NCI-H2227 (cell line): ENCODE measurements around the gene PLEKHA8.

Source experiments
- DNase-seq: peaks from one replicate; lab custom pipeline; 2025; ENCODE audit not compliant: unreplicated experiment; lab: John Stamatoyannopoulos, UW

Gene PLEKHA8

DNA sequence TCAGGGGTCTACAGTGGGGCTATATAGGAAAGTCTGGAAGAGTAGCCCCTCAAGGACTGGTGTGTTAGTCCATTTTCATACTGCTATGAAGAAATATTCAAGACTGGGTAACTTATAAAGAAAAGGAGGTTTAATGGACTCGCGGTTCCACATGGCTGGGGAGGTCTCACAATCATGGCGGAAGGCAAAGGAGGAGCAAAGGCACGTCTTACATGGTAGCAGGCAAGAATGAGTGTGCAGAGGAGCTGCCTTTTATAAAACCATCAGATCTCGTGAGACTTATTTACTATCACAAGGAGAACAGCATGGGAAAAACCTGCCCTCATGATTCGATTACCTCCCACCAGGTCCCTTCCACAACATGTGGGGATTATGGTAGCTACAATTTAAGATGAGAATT is 4.7 kb upstream of the PLEKHA8 start:
- no peak for DNase-seq

- peak; percentile 97 for DNase-seq
These were observed 1.8 kb upstream of the PLEKHA8 start, which contains the start of gene FKBP14 for GRCh38 chr7:30026229-30027064. FKBP14 (minus strand) TSS chr7:30026702; CDS start chr7:30026508, 194 bp downstream.

- peak; percentile 12 for DNase-seq
These were observed 1.2 kb upstream of the PLEKHA8 start for GRCh38 chr7:30027065-30027456.

- no peak for DNase-seq
These were observed 434 bp upstream of the PLEKHA8 start for GRCh38 chr7:30027740-30028215.

GRCh38 chr7:30028749-30029635 is 780 bp downstream of the PLEKHA8 start:
- no peak for DNase-seq

- DNase-seq: no peak
These were observed 1.5 kb downstream of the PLEKHA8 start for GRCh38 chr7:30029696-30030095.

GRCh38 chr7:30032310-30033125 is 4.3 kb downstream of the PLEKHA8 start:
- peak; percentile 63 for DNase-seq

DNA sequence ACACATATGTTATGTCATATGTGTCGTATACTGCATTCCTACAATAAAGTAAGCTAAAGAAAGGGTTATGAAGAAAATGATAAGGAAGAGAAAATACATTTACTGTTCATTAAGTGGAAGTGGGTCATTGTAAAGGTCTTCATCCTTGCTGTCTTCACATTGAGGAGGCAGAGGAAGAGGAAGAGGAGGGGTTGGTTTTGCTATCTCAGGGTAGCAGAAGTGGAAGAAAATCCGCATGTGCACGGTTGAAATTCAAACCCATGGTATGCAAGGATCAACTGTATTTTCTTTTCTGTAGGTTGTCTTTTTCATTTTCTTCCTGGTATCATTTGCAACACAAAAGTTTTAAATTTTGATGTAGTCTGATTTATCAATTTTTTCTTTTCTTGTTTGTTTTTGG is 6.3 kb downstream of the PLEKHA8 start:
- DNase-seq: no peak

DNA sequence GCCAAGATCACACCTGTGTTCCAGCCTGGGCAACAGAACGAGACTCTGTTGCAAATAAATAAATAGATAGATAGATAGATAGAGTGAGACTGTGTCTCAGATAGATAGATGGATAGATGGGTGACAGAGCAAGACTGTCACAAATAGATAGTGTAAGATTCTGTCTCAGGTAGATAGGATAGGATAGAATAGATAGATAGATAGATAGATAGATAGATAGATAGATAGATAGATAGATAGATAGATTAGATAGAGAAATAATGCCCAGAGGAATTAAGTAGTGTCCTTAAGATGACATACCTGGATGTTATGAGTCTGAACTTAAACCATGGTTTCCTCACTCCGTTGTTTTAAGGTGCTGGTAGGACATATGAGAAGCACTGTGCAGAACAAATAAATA is 8.0 kb downstream of the PLEKHA8 start:
- no peak for DNase-seq

- DNase-seq: no peak
These were observed 10.2 kb downstream of the PLEKHA8 start for GRCh38 chr7:30038196-30038980.

DNA sequence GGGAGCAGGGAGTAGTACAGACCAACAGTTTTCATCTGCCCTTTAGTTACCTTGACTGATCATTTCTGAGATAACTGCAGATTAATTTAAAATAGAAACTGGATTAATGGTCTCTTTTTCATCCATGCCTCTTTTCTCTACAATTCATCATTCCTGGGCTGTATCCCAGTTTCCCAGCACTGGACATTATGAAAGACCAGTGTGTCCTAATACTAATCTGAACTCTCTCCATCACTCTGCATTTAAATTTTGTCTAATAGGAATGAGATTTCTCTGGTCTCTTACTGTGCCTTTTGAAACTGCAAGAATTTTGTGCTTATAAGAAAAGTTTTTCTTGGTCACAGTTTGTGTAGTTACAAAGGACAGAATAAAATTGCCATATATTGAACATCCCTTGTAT is 12.7 kb downstream of the PLEKHA8 start:
- no peak for DNase-seq

DNA sequence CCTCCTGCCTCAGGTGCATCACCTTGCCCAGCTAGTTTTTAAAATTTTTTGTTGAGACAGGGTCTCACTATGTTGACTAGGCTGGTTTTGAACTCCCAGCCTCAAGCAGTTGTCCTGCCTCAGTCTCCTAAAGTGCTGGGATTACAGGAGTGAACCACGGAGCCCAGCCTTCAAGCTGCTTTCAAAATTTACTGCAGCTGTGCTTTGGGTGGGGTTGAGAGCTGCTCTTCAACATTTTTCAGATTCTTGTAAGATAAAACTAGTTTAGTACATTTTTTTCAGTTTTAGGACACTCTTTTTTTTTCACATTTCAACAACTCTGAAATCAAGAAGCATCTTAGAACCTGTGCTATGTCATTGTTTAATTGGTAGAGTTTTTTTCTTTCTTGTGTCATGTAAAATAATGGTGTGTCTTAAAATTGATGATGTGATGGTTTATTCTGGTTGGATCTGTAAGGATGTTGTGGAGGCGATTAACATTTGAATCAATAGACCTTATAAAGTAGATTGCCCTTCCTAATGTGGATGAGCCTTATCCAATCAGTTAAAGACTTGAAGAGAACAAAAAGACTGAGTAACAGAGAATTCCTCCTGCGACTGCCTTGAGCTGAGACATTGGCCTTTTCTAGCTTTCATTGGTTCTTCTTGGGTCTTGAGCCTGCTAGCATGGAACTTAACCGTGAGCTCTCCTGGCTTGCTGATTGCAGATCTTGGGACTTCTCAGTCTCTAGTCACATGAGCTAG is 13.5 kb downstream of the PLEKHA8 start:
- DNase-seq: no peak

GRCh38 chr7:30046127-30046770 is 18.0 kb downstream of the PLEKHA8 start:
- no peak for DNase-seq

DNA sequence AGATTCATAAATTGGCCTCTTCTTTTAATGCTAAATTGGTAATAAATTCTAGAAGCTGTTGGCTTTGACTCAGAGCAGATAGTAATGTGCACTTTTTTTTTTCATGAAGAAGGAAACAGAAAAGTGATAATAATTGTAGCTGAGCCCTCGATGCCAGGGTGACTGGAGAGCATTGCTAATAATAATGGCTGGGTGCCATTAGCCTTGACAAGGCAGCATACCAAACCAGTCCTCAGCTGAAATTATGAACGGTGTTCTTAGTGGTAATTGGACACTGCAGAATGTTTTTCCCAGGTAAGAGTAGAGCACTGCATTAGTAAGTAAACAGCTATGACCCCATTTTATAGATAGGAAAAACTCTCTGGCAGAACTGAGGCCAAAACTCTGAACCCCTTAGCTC is 18.9 kb downstream of the PLEKHA8 start:
- DNase-seq: no peak

- DNase-seq: no peak
These were observed 20.4 kb downstream of the PLEKHA8 start for GRCh38 chr7:30048582-30048981.

- no peak for DNase-seq
These were observed 21.0 kb downstream of the PLEKHA8 start for GRCh38 chr7:30049173-30049572.

- DNase-seq: no peak
These were observed 24.9 kb downstream of the PLEKHA8 start for GRCh38 chr7:30053068-30053467.

- no peak for DNase-seq
These were observed 29.5 kb downstream of the PLEKHA8 start for GRCh38 chr7:30057741-30058140.

GRCh38 chr7:30061786-30062185 is 33.6 kb downstream of the PLEKHA8 start:
- DNase-seq: peak; percentile 4
